GM12872 (cell line): ENCODE results near the gene IL6R.

Source experiments
- CTCF ChIP-seq: IDR thresholded peaks from 3 replicates; pipeline ENCODE4 v1.5.1; 2011; ENCODE audit warnings: low read depth, mild to moderate bottlenecking, low read length, moderate library complexity; ENCODE audit not compliant: insufficient read depth

The IL6R gene

DNA sequence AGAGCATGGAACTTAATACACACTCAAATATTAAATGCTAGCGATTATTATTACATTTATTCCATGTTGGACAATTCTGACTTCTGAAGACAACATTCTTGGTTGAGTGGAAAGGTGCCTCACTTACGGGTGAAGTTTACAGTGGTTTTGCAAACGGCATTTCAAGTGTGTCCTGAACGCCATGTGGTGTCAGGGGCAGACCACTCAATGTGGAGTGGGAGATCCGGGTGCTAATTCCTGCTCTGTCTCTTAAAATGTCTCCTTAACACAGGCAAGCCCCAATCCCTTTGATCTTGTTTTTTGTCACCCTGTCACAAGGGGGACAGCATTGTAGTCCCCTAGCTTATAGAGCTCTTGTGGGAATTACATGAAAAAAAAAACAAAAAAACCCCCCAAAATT is 91.2 kb downstream of the IL6R start:
- TF ChIP-seq CTCF: no peak

DNA sequence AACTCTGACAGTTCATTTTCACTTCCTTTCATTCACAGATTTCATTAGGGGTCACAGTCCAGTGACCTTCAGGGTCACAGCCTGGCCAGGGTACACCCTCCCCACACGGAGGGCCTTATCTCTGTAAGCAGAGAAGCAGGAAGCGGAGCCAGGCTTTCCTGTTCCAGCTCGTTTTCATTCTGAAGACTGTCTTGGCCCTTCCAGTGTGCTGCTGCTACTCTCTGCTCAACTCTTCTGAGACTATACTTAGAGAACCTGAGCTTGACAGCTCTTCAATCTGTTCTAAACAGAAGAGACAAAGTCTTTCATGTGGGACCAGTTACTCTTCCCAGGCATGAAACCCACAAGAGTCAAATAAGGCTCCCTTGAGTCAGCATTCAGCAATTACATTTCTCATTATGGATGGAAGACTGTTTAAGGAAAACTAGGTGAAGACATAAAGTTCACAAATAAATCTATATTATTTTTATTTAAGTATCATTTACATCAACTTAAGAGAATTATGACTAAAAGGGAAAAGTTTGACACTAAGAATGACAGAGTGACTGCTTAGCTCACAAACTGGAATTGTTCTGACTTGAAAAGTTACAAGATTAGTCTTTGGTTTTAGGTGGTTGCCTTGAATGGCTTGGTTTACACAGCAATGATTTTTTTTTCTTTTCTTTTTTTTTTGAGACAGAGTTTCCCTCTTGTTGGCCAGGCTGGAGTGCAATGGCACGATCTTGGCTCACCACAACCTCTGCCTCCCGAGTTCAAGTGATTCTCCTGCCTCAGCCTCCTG is 92.1 kb downstream of the IL6R start:
- TF ChIP-seq CTCF: no peak

DNA sequence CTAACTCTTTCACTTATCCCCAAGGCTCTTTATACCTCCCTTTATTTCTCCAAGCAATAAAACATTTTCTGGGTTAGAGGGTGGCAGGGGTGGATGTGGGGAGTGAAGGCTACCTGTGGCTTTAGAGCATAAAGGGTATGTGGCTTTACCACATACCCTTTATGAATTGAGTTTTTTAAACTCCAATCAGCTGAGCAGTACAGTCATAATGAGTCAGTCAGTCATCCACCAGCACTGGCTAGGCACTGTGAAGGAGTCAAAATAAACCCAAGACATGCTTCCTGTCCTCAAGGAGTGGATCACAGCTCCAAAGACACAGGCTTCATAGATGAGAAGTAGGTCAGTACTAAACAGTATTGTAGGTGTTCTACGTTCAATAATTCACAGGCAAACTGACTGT is 94.3 kb downstream of the IL6R start:
- TF ChIP-seq CTCF: no peak

- TF ChIP-seq CTCF: no peak
Observed at GRCh38 chr1:154500533-154500932, 95.4 kb downstream of the IL6R start.

GRCh38 chr1:154501423-154502065 is 96.4 kb downstream of the IL6R start:
- TF ChIP-seq CTCF: no peak

DNA sequence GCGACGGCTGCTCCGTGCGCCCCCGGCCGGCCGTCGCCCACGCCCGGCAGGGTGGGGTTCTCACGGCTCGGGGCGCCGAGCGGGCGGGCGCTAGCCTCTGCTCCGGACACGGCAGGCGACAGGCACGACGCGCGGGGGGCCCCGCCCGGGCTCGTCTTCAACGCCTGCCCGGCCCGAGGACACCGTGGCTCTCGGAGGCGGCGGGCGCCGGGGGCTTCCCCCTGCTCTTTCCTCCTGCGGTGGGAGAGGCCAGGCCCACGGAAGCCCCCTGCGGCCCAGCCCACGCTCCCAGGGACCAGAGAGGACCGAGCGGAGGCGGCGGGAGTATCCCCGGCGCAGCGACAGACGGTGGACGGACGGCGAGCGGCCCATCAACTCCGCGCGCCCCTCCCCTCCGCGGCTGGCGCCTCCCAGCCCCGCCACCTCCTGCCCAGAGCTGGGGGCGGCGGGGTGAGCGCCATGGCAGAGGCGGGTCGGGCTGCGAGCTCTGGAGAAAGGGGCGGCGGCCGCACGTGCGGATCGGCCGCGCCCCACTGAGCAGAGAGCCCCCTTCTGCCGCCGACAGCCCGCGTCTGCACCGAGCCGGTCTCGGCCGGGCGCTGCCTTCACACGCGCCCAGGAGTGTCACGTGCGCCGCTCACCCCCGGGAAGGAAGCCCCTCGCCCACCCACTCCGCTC is 97.1 kb downstream of the IL6R start, which contains the start of the genes SHE and TDRD10:
Gene SHE, minus strand, starts transcription at position 347 of the 678 bp plus-strand sequence. CDS start 386 bp downstream, outside the sequence.
Gene TDRD10, plus strand, starts transcription at position 154 of the 678 bp plus-strand sequence. CDS start 4,685 bp downstream, outside the sequence.
- TF ChIP-seq CTCF: no peak

GRCh38 chr1:154502744-154503115 is 97.6 kb downstream of the IL6R start:
- no peak for TF ChIP-seq CTCF
